Activated T-cell treated with anti-CD3 and anti-CD28 coated beads, Interleukin-2, amount 50 U/mL, for 48 hours (primary cell): ENCODE measurements around the gene COL25A1.
"Not testable (repeated sequence)": the region's sequence is repeated elsewhere in the genome, so short reads cannot be mapped to it uniquely, and the experiment has no call there.

Source experiments
- DNase-seq, 2 experiments: peaks; one replicate each; pipeline ENCODE4 v3.0.0-alpha.2; 2020

COL25A1 gene

GRCh38 chr4:108943976-108944591 is 358.4 kb downstream of the COL25A1 start:
- DNase-seq: no peak

GRCh38 chr4:108943371-108943770 is 359.1 kb downstream of the COL25A1 start:
- DNase-seq: no peak

DNA sequence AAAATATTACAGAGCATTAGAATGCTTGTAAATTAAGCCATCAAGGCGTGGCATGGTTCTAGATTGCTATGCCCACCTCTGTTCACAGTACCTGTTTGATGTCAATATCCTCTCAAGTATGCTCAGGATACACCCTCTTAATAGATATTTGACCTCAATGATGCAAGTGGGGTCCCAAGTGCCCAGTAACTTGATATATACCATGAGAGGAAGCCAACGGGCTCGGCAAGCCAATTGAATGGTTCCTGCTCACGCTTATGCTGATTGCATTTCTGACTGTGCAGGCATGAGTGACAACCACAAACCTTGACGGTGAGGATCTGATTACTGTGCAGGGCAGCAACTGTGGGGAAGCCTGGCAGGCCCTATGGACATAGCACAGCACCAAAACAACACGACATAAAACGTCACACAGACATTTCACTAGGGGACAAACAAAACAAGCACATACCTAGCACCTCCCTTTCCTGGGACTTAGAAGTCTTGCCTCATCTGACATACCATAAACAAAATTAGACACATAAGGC is 360.5 kb downstream of the COL25A1 start:
- no peak for DNase-seq

- no peak for DNase-seq
Observed at GRCh38 chr4:108940634-108941033, 361.8 kb downstream of the COL25A1 start.

GRCh38 chr4:108940149-108940548 is 362.3 kb downstream of the COL25A1 start:
- DNase-seq: no peak

DNA sequence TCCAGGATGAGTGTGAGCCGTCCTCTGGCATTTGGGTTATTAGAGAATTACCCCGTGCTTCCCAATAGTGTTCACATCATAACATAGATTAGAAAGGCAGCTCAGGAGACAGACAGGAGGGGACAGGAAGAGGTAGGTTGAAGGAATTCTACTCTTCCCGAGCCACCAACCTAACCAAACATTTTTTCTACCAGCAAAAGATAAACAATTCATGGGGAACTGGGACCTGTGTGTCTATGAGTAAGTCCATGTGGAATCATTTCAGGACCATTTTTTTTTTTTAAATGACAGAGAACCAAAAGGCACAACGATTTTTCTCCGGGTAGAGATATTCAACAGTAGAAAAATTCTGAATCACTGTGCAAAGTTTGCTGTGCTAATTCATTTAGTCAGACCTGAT is 365.4 kb downstream of the COL25A1 start:
- no peak for DNase-seq

DNA sequence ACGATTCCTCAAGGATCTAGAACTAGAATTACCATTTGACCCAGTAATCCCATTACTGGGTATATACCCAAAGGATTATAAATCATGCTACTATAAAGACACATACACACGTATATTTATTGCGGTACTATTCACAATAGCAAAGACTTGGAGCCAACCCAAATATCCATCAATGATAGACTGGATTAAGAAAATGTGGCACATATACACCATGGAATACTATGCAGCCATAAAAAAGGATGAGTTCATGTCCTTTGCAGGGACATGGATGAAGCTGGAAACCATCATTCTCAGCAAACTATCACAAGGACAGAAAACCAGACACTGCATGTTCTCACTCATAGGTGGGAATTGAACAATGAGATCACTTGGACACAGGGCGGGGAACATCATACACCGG is 368.5 kb downstream of the COL25A1 start:
- DNase-seq: not testable (repeated sequence)

GRCh38 chr4:108933046-108933445 is 369.4 kb downstream of the COL25A1 start:
- DNase-seq: no peak

- DNase-seq: no peak
Observed at GRCh38 chr4:108931926-108932325, 370.5 kb downstream of the COL25A1 start.

DNA sequence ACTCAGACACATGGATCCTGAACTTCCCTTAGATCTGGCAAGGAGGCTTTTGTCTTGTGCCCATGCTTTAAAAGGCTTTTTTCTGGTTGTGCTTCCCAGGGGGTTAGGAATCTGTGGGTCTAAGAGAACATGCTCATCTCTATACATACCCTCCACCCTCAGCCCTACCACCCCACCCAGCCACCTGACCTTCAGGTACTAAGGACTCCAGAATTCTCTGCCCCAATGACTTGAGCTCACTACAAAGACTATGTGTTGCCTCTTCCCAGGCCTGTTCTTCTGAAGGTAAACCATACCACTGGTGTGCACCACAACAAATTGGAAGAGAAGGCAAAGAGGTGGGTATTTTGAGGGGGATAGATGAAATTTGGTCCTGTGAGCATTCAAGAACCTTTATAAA is 372.3 kb downstream of the COL25A1 start:
- DNase-seq: no peak

GRCh38 chr4:108926781-108927180 is 375.7 kb downstream of the COL25A1 start:
- no peak for DNase-seq

- DNase-seq: no peak
Observed at GRCh38 chr4:108926061-108926460, 376.4 kb downstream of the COL25A1 start.

GRCh38 chr4:108922191-108922590 is 380.3 kb downstream of the COL25A1 start:
- DNase-seq: no peak

DNA sequence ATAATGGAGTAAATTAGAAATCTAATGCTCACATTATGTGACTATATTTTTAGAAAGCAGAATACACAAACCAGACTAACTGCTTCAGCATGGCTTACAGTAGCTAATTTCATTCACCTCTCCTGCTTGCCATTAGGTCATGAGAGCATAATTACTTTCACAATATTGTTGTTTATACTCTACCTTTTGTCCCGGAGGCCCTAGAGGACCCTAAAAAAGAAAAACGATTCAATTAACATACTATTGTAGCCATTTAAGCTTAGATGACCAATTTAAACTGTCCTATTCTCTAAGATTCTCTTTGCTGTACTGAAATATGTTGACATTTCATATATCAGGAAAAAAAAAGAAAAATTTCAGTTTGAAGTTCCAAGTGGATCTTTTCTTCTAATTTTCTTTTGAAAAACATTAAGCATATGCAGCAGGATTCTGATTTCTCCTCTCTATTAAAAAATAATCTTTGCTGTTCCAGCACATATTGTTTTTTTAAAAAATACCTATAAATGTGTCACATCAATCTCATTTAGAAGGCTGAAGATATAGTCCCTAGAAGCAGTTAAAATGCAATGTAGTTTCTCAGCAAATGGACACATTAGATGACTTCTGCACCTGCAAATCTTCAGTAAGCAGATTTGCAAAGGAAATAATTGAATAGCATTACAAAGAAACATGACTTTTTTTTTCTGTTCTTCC is 381.9 kb downstream of the COL25A1 start:
- DNase-seq: no peak

GRCh38 chr4:108919226-108919893 is 383.1 kb downstream of the COL25A1 start:
- DNase-seq: no peak

DNA sequence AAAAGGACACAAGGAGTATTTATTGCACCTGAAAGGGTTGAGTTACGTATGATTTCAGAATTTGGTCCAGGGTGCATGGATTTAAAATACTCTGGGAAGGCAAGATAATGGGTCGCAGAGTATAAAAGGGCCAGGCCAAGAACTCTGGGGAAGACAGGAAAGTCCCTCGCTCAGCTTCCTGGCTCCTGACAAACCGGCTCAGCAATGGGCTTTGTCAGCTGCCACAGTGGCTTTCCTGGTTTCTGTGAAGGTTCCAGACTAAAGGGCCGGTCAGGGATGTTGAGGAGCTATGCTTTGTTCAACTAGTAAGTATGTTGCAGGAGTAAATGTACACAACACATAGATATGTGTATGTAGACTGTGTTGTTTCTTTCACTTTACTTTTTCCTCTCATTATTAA is 385.2 kb downstream of the COL25A1 start:
- DNase-seq: no peak

DNA sequence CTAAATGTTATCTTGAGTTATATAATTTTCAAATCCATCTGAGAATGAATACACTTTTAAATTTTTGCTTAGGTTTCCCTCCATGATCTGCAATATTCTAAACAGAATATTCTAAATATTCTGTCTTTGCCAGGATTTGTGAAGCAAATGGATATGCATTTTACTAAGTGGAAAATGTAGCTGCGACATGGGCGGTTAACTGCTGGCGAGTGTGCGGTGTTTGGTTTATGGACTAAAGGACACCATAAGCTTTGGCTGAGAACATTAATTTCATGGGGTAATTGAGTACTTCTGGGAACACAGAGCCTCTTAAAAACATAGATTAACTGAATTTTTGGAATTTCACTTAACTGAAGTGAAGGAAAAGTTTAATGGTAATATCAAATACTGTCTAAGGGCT is 385.8 kb downstream of the COL25A1 start:
- no peak for DNase-seq

GRCh38 chr4:108906866-108907367 is 395.5 kb downstream of the COL25A1 start:
- no peak for DNase-seq

DNA sequence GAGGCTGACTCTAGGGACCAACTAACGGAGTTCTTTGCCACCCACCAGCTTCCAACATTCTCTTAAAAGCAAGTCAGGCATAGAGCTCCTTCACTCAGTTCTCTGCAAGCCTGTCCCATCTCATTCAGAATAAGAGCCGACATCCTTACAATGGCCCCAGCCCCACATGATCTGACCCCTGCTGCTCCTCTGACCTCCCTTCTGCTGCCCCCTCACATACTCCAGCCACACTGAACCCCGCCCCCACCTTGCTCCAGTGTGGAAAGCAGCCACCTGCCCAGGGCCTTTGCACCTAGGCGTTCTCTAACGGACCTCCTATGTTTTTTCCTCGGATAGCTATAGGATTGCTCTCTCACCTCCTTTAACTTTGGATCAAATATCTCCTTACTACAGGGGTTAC is 396.5 kb downstream of the COL25A1 start:
- DNase-seq: no peak

GRCh38 chr4:108903464-108904221 is 398.8 kb downstream of the COL25A1 start:
- no peak for DNase-seq

- no peak for DNase-seq
Observed at GRCh38 chr4:108902769-108903168, 399.7 kb downstream of the COL25A1 start.

DNA sequence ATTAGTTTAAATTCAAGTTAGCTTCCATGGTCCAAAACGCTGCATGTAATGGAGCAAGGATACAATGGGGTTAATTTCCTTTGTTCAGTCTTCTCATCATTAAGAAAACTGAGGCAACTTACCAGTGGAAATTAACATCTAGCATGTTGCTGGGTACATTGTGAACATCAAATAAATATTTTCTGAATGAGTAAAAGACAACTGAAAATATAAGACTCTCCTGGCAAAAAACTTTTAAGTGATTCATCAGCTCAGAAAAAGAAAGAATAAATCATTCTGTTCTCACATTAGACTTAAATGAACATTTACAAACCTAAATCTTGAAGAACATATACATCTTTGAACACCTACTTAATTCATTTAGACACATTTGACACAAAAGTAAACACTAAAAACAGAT is 401.2 kb downstream of the COL25A1 start:
- DNase-seq: no peak

DNA sequence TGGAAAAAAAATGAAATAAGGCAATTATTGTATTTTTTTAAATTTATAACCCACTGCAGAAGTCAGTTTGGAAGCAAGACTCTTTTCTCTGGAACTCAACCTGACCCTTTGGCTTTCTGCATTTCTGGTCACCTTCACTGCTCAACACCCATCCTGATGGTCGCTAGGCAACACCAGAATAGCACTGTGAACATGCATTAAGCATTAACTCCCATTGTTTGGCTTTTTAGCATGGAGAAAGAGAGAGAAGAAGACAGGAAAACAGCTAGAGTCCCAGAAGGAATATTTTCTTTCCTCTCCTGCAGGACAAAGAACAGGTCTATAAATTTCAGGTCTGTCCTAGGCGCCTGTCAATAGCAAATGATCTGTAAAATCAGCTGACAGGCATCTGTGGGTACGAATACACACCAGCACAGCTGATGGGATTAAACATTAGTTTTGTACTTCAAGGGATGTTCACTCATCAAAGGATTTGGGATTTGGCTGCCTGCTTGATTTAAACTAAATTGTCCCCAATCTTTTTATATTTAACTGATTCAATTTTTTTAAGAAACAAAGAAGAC is 402.4 kb downstream of the COL25A1 start:
- no peak for DNase-seq
